ENCODE results near the gene H2BK1.

H2BK1 gene

DNA sequence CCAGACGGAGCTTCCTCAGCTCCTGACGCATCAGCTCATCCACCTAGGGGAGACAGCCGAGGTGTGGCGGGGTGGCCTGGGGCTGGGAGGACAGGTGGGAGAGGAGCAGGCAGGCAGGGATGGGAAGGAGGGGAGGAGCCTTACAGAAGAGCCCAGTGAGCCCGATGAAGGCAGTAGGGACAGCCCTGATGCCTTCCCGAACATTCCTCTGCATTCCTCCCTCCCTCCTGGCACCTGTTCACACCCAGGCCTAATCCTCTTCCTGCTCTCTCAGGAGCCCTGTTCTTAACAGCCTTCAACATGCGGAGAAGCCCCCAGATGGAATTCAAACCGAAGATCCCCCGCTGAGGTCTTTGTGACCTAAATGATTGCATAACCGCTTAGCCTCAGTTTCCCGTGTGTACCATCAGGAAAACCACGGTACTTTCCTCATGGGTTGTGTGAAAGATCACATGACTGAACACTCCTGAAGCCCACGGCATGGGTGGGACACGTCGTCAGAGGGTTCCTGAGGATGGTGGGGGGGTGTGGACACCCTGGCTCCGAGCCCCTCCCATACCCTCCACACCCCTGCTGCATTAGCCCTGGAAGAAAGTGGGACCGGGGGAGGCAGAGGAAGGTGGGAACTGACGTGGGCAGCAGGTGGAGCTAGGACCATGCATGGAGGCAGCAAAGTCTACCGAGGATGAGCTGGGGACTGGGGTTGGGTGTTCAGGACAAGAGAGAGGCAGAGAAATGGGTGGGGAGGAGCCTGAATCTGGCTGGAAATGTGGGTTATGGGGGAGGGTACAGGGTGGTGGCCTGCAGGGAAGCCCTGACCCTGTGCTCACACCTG lies 14.5 kb downstream of the H2BK1 start:
- no peak overlapping the region for H2AFZ ChIP-seq
- no peaks in the 10 kb centered on the region for H3K4me1 ChIP-seq
- H3K27ac ChIP-seq, result no peak overlapping the region
- H3K9ac ChIP-seq, result no peak overlapping the region
- TF ChIP-seq, protein P1, sequence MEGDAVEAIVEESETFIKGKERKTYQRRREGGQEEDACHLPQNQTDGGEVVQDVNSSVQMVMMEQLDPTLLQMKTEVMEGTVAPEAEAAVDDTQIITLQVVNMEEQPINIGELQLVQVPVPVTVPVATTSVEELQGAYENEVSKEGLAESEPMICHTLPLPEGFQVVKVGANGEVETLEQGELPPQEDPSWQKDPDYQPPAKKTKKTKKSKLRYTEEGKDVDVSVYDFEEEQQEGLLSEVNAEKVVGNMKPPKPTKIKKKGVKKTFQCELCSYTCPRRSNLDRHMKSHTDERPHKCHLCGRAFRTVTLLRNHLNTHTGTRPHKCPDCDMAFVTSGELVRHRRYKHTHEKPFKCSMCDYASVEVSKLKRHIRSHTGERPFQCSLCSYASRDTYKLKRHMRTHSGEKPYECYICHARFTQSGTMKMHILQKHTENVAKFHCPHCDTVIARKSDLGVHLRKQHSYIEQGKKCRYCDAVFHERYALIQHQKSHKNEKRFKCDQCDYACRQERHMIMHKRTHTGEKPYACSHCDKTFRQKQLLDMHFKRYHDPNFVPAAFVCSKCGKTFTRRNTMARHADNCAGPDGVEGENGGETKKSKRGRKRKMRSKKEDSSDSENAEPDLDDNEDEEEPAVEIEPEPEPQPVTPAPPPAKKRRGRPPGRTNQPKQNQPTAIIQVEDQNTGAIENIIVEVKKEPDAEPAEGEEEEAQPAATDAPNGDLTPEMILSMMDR (IDR thresholded peaks at IDR 0.05), result no peak
- H3K36me3 ChIP-seq (ENCODE audit: control insufficient read depth, insufficient read depth, low read length), result no peaks in the 10 kb centered on the region
- no peaks in the 10 kb centered on the region for H3K9me3 ChIP-seq (ENCODE audit: control insufficient read depth, low read length)
- H3K27me3 ChIP-seq (ENCODE audit: control insufficient read depth, insufficient read depth, low read length), result no peaks in the 10 kb centered on the region
- no peak overlapping the region for H3K4me3 ChIP-seq (ENCODE audit: low read depth, low read length)
- no peaks in the 10 kb centered on the region for H3K79me2 ChIP-seq
- no peak overlapping the region for H3K4me2 ChIP-seq (ENCODE audit: low read length)

DNA sequence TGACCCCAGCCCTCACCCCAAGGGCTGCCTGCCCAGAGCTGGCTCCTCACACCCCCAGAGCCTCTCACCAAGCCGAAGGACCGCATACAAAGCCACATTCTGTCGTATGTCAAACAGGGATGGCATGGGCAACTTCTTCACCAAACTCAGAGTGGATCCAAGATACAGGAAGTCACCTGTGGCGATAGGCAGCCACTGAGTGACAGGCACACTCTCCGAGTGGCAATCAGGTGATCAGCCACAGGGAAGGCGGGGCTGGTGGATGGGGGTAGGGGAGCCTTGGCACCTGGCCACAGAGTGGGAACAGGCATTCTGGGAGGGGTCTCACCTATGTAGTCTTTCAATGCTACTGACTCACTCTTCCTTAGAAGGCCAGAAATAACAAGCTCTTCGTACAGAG lies 16.1 kb downstream of the H2BK1 start:
- Histone ChIP-seq H3K4me3 (ENCODE audit: low read depth, low read length) (no peak overlapping the region), H2AFZ (no peak overlapping the region), H3K4me2 (ENCODE audit: low read length) (no peak overlapping the region), H3K9me3 (ENCODE audit: control insufficient read depth, low read length) (no peaks in the 10 kb centered on the region), H3K27ac (no peak overlapping the region), H3K9ac (no peak overlapping the region), H3K27me3 (ENCODE audit: control insufficient read depth, insufficient read depth, low read length) (no peaks in the 10 kb centered on the region), H3K36me3 (ENCODE audit: control insufficient read depth, insufficient read depth, low read length) (no peaks in the 10 kb centered on the region), H3K79me2 (no peaks in the 10 kb centered on the region), H3K4me1 (no peaks in the 10 kb centered on the region)
- TF ChIP-seq, protein P1 (IDR thresholded peaks at IDR 0.05), result no peak

DNA sequence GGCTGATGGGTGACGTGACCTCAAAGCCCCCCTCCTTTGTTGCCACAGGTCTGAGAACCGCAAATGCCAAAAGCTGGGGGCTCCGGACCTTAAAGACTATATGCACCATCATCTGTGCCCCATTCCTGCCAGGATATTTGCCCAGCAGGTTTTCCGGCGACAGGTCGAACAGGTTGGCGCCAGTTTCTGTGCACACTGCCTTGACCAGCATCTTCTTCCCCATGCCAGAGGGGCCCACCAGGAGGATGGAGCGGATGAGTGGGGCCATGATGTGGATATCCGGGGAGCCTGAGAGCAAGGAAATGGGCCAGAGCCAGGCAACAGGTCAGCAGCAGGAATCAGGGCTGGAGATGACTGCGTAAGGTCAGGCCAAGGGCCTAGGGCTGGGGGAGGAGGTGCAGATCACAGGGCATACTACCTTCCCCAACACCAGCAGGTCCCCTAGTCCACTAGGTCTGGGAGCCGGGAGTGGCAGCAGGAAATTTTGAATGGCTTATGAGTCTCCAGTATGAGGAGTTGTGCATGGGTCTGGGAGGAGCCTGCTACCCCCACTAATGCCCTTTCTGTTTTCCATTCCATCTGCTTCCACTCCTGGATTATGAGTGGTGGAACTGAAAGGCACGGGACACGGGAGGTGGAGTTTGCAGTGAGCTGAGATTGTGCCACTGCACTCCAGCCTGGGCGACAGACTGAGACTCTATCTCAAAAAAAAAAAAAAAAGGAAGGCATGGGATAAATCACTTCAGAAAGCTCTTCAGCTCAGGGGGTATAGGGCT lies 16.9 kb downstream of the H2BK1 start:
- no peak overlapping the region for H2AFZ ChIP-seq
- no peaks in the 10 kb centered on the region for H3K27me3 ChIP-seq (ENCODE audit: control insufficient read depth, insufficient read depth, low read length)
- H3K9ac ChIP-seq, result no peak overlapping the region
- H3K27ac ChIP-seq, result no peak overlapping the region
- TF ChIP-seq, protein P1 (IDR thresholded peaks at IDR 0.05), result no peak
- no peaks in the 10 kb centered on the region for H3K9me3 ChIP-seq (ENCODE audit: control insufficient read depth, low read length)
- H3K4me1 ChIP-seq, result no peaks in the 10 kb centered on the region
- no peaks in the 10 kb centered on the region for H3K79me2 ChIP-seq
- no peaks in the 10 kb centered on the region for H3K36me3 ChIP-seq (ENCODE audit: control insufficient read depth, insufficient read depth, low read length)
- no peak overlapping the region for H3K4me2 ChIP-seq (ENCODE audit: low read length)
- H3K4me3 ChIP-seq (ENCODE audit: low read depth, low read length), result no peak overlapping the region

- Histone ChIP-seq H2AFZ (no peak overlapping the region), H3K9me3 (ENCODE audit: control insufficient read depth, low read length) (no peaks in the 10 kb centered on the region), H3K4me1 (no peaks in the 10 kb centered on the region), H3K27me3 (ENCODE audit: control insufficient read depth, insufficient read depth, low read length) (no peaks in the 10 kb centered on the region), H3K4me2 (ENCODE audit: low read length) (no peak overlapping the region), H3K9ac (no peak overlapping the region), H3K27ac (no peak overlapping the region), H3K79me2 (no peaks in the 10 kb centered on the region), H3K4me3 (ENCODE audit: low read depth, low read length) (no peak overlapping the region), H3K36me3 (ENCODE audit: control insufficient read depth, insufficient read depth, low read length) (no peaks in the 10 kb centered on the region)
- TF ChIP-seq, protein P1 (IDR thresholded peaks at IDR 0.05), result no peak
Observed at GRCh38 chr7:151192002-151192539, 18.2 kb downstream of the H2BK1 start.

All from parathyroid adenoma (tissue), 2 donors.